ENCODE measurements around the gene OLFML2B.

The OLFML2B gene

DNA sequence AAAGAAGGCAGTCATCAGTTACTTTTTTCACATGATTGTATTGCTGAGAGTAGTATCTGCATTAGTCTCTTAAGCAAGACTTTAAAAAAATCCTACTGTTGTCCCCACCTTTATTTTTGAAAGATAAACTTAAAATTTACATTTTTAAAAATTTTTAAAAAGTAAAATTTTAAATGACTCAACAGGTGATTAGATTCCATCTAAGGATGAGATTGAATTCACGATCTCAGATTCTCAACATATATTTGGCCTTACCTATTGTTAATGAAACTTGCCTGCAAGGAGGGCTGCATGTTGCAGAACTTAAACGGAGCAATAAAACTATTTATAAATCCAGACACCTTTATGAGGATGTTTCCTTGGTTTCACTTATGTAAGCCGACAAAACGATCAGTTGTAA, 75.2 kb downstream of the OLFML2B start:
- no peak overlapping the region for H3K18ac ChIP-seq (ENCODE audit: low read length)
- H4K8ac ChIP-seq (ENCODE audit: low read depth, low read length), result no peak overlapping the region
- H3K27ac ChIP-seq (ENCODE audit: low read depth, low read length), result no peak overlapping the region
- H3K4me2 ChIP-seq (ENCODE audit: low read length), result no peak overlapping the region
- peaks cover 3% of the 10 kb centered on the region for H3K4me1 ChIP-seq (ENCODE audit: control insufficient read depth, low read depth, low read length)
- H3K23ac ChIP-seq (ENCODE audit: low read length), result no peak overlapping the region
- H3K79me1 ChIP-seq (ENCODE audit: low read length), result no peaks in the 10 kb centered on the region
- H3K79me2 ChIP-seq (ENCODE audit: control insufficient read depth, insufficient read depth, low read length), result no peaks in the 10 kb centered on the region
- DNase-seq, result no peak
- no peak overlapping the region for H2BK120ac ChIP-seq (ENCODE audit: low read depth, low read length)
- no peak overlapping the region for H4K5ac ChIP-seq (ENCODE audit: low read length)
- no peak overlapping the region for H3K56ac ChIP-seq (ENCODE audit: low read length)
- no peak overlapping the region for H3K4ac ChIP-seq (ENCODE audit: low read depth, low read length)
- no peak overlapping the region for H2BK5ac ChIP-seq (ENCODE audit: low read length)
- no peaks in the 10 kb centered on the region for H3K36me3 ChIP-seq (ENCODE audit: control insufficient read depth, insufficient read depth, low read length)
- no peaks in the 10 kb centered on the region for H3K27me3 ChIP-seq (ENCODE audit: insufficient read depth, low read length, poor library complexity)
- H3K9ac ChIP-seq (ENCODE audit: low read length), result no peak overlapping the region
- WGBS (ENCODE audit: extremely low coverage, insufficient coverage, low lambda C conversion rate), result no CpG with 5 or more reads among the region's 4 CpGs
- H3K4me3 ChIP-seq (ENCODE audit: low read length), result no peak overlapping the region
- no peak overlapping the region for H2AK5ac ChIP-seq (ENCODE audit: low read length)
- no peak overlapping the region for H2BK15ac ChIP-seq (replicated peaks; ENCODE audit: low read depth)

DNA sequence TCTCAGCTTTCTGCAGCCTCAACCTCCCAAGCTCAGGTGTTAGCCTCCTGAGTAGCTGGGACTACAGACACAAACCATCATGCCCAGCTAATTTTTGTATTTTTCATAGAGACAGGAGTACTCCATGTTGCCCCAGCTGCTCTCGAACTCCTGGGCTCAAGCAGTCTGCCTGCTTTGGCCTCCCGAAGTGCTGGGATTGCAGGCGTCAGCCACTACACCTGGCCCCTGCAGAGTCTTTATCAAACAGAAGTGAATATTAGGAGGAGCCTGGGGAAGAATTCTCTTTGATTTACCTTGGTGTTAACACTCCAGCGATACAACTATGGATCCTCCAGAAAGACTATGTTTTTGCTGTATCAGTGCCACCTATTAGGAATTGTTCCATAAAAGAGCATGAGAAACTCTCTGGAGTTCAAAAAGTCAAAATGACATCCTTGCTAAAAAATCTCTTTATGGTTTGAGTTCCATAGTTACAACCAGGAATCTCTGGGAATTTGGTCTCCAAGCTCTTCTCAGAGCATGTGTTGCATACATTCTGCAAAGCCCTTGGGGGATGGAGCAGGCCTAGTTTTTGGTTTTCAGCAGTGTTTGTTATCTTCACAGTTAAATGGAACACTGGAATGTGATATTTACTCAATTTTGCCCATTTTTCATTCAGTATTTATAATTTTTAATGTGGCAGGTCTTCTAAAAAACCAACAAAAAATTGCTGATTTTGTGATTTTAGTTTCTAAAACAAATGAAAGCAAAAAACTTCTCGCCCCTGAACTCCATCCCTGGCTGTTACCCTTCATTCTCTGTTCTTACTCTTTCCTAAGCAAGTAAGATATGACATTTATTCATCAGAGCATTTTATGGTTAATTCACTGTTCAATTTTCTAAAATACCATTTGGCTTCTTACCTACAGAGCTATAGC, 77.3 kb downstream of the OLFML2B start:
- peak; percentile 40 for DNase-seq
- Histone ChIP-seq H3K36me3 (ENCODE audit: control insufficient read depth, insufficient read depth, low read length) (no peaks in the 10 kb centered on the region), H3K56ac (ENCODE audit: low read length) (no peak overlapping the region), H3K79me2 (ENCODE audit: control insufficient read depth, insufficient read depth, low read length) (no peaks in the 10 kb centered on the region), H2AK5ac (ENCODE audit: low read length) (no peak overlapping the region), H2BK5ac (ENCODE audit: low read length) (no peak overlapping the region), H4K8ac (ENCODE audit: low read depth, low read length) (no peak overlapping the region), H2BK15ac (replicated peaks; ENCODE audit: low read depth) (no peak overlapping the region), H3K4me1 (ENCODE audit: control insufficient read depth, low read depth, low read length) (peaks cover 6% of the 10 kb centered on the region), H3K4ac (ENCODE audit: low read depth, low read length) (no peak overlapping the region), H3K27me3 (ENCODE audit: insufficient read depth, low read length, poor library complexity) (no peaks in the 10 kb centered on the region), H3K4me3 (ENCODE audit: low read length) (no peak overlapping the region), H4K5ac (ENCODE audit: low read length) (no peak overlapping the region), H3K18ac (ENCODE audit: low read length) (no peak overlapping the region), H3K27ac (ENCODE audit: low read depth, low read length) (peak overlapping the region; percentile 17), H2BK120ac (ENCODE audit: low read depth, low read length) (no peak overlapping the region), H3K23ac (ENCODE audit: low read length) (no peak overlapping the region), H3K79me1 (ENCODE audit: low read length) (no peaks in the 10 kb centered on the region), H3K4me2 (ENCODE audit: low read length) (no peak overlapping the region), H3K9ac (ENCODE audit: low read length) (no peak overlapping the region)
- no CpG with 5 or more reads among the region's 5 CpGs for WGBS (ENCODE audit: extremely low coverage, insufficient coverage, low lambda C conversion rate)

DNA sequence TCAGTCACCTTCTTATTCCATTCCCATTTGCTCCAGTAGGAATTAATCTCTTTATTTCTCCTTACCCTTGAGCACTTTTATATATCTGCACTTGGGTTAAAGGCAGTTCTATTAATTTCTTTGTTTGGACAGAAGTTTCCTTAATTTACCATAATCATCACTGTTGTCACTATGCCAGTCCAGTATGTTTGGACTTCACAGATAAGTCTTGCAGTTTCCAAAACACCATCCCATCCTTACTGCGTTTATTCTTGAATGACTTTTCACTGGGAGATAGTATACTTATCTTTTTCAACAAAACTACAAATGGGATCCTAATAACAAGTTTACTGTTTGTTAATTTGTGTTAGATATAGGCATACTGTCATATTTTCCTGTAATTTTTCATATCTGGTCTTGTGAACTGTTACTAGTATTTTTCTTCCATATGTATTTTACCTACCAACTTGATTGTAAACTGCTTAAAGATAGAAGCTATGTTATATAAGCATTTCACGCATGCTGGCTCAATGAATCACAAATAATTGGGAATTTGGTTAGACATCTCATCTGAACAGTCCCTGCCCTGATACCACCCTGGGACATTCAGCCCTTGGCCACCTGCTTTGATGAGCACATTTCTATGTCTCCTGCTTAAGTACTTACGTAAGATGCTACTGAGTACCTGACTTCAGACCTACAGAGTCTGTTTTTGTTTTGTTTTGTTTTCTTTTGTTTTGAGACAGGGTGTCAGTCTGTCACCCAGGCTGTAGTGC, 78.2 kb downstream of the OLFML2B start:
- no peak overlapping the region for H3K9ac ChIP-seq (ENCODE audit: low read length)
- H3K23ac ChIP-seq (ENCODE audit: low read length), result no peak overlapping the region
- no peak overlapping the region for H3K4ac ChIP-seq (ENCODE audit: low read depth, low read length)
- no peak overlapping the region for H2BK15ac ChIP-seq (replicated peaks; ENCODE audit: low read depth)
- no peak overlapping the region for H3K18ac ChIP-seq (ENCODE audit: low read length)
- no peak overlapping the region for H3K4me3 ChIP-seq (ENCODE audit: low read length)
- no peak overlapping the region for H2BK120ac ChIP-seq (ENCODE audit: low read depth, low read length)
- H2AK5ac ChIP-seq (ENCODE audit: low read length), result no peak overlapping the region
- no peaks in the 10 kb centered on the region for H3K36me3 ChIP-seq (ENCODE audit: control insufficient read depth, insufficient read depth, low read length)
- no peak overlapping the region for H3K4me2 ChIP-seq (ENCODE audit: low read length)
- no peak overlapping the region for H3K56ac ChIP-seq (ENCODE audit: low read length)
- H3K79me1 ChIP-seq (ENCODE audit: low read length), result no peaks in the 10 kb centered on the region
- H3K27me3 ChIP-seq (ENCODE audit: insufficient read depth, low read length, poor library complexity), result no peaks in the 10 kb centered on the region
- H2BK5ac ChIP-seq (ENCODE audit: low read length), result no peak overlapping the region
- H3K27ac ChIP-seq (ENCODE audit: low read depth, low read length), result peak overlapping the region; percentile 17
- no CpG with 5 or more reads among the region's 3 CpGs for WGBS (ENCODE audit: extremely low coverage, insufficient coverage, low lambda C conversion rate)
- DNase-seq, result no peak
- no peak overlapping the region for H4K5ac ChIP-seq (ENCODE audit: low read length)
- no peak overlapping the region for H4K8ac ChIP-seq (ENCODE audit: low read depth, low read length)
- peaks cover 6% of the 10 kb centered on the region for H3K4me1 ChIP-seq (ENCODE audit: control insufficient read depth, low read depth, low read length)
- no peaks in the 10 kb centered on the region for H3K79me2 ChIP-seq (ENCODE audit: control insufficient read depth, insufficient read depth, low read length)

DNA sequence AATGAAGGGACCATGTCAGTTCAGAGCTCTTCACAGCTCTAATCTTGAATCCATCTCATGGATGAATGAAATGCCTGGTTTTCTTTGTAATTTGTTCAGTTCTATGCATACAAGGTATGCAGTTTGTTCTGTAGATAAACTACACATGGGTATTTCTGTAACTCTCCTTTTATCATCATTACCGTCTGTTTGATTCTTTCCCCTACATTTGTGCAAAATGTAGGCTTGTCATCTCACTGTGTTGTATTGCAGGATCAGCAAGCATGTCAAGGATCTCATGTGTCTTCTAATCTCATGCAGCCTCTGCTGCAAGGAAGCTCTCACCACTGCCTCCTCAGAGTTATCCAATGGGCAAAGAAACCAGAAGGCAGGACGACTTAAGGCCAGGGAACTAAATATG, 79.3 kb downstream of the OLFML2B start:
- Histone ChIP-seq H2BK120ac (ENCODE audit: low read depth, low read length) (no peak overlapping the region), H3K4me1 (ENCODE audit: control insufficient read depth, low read depth, low read length) (peaks cover 6% of the 10 kb centered on the region), H3K27ac (ENCODE audit: low read depth, low read length) (no peak overlapping the region), H2AK5ac (ENCODE audit: low read length) (no peak overlapping the region), H3K18ac (ENCODE audit: low read length) (no peak overlapping the region), H3K27me3 (ENCODE audit: insufficient read depth, low read length, poor library complexity) (no peaks in the 10 kb centered on the region), H4K8ac (ENCODE audit: low read depth, low read length) (no peak overlapping the region), H3K4me2 (ENCODE audit: low read length) (no peak overlapping the region), H3K23ac (ENCODE audit: low read length) (no peak overlapping the region), H3K79me2 (ENCODE audit: control insufficient read depth, insufficient read depth, low read length) (no peaks in the 10 kb centered on the region), H3K9ac (ENCODE audit: low read length) (no peak overlapping the region), H3K79me1 (ENCODE audit: low read length) (no peaks in the 10 kb centered on the region), H4K5ac (ENCODE audit: low read length) (no peak overlapping the region), H3K4me3 (ENCODE audit: low read length) (no peak overlapping the region), H3K4ac (ENCODE audit: low read depth, low read length) (no peak overlapping the region), H2BK15ac (replicated peaks; ENCODE audit: low read depth) (no peak overlapping the region), H3K36me3 (ENCODE audit: control insufficient read depth, insufficient read depth, low read length) (no peaks in the 10 kb centered on the region), H2BK5ac (ENCODE audit: low read length) (no peak overlapping the region), H3K56ac (ENCODE audit: low read length) (no peak overlapping the region)
- DNase-seq, result no peak
- whole genome bisulfite sequencing (ENCODE audit: extremely low coverage, insufficient coverage, low lambda C conversion rate), result no CpG with 5 or more reads among the region's 2 CpGs

DNA sequence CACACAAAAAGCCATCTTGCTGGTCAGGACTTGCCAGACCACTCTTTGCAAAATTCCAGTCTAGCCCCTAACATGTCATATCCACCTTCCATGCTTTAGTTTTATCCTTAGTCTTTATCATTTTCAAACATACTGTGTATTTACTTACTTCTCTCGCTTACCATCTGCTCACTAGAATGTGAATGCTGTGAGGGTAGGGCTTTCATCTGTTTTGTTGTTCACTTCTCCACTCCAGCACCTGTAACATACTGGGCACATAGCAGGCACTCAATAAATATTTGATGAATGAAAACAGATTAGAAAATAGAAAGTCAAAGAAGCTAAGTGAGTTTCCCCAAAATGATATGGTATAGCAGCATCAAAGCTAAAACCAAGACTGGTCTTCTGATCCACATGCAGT, 79.9 kb downstream of the OLFML2B start:
- no peak overlapping the region for H2BK120ac ChIP-seq (ENCODE audit: low read depth, low read length)
- H2AK5ac ChIP-seq (ENCODE audit: low read length), result no peak overlapping the region
- H3K18ac ChIP-seq (ENCODE audit: low read length), result no peak overlapping the region
- WGBS (ENCODE audit: extremely low coverage, insufficient coverage, low lambda C conversion rate), result no CpG with 5 or more reads among the region's 1 CpG
- no peak overlapping the region for H3K4me3 ChIP-seq (ENCODE audit: low read length)
- peaks cover 6% of the 10 kb centered on the region for H3K4me1 ChIP-seq (ENCODE audit: control insufficient read depth, low read depth, low read length)
- H3K27me3 ChIP-seq (ENCODE audit: insufficient read depth, low read length, poor library complexity), result no peaks in the 10 kb centered on the region
- H3K79me2 ChIP-seq (ENCODE audit: control insufficient read depth, insufficient read depth, low read length), result no peaks in the 10 kb centered on the region
- H3K23ac ChIP-seq (ENCODE audit: low read length), result no peak overlapping the region
- H3K4ac ChIP-seq (ENCODE audit: low read depth, low read length), result no peak overlapping the region
- no peaks in the 10 kb centered on the region for H3K79me1 ChIP-seq (ENCODE audit: low read length)
- no peak overlapping the region for H3K56ac ChIP-seq (ENCODE audit: low read length)
- H3K36me3 ChIP-seq (ENCODE audit: control insufficient read depth, insufficient read depth, low read length), result no peaks in the 10 kb centered on the region
- H3K27ac ChIP-seq (ENCODE audit: low read depth, low read length), result no peak overlapping the region
- no peak overlapping the region for H3K9ac ChIP-seq (ENCODE audit: low read length)
- H4K8ac ChIP-seq (ENCODE audit: low read depth, low read length), result no peak overlapping the region
- H2BK5ac ChIP-seq (ENCODE audit: low read length), result no peak overlapping the region
- no peak for DNase-seq
- H2BK15ac ChIP-seq (replicated peaks; ENCODE audit: low read depth), result no peak overlapping the region
- H3K4me2 ChIP-seq (ENCODE audit: low read length), result no peak overlapping the region
- no peak overlapping the region for H4K5ac ChIP-seq (ENCODE audit: low read length)

Data from mesendoderm (in vitro differentiated cells).